HEK293 (cell line): Measurements from ENCODE around the gene TMPRSS5.

Experiments used
- CTCF ChIP-seq: fragments of 450-650 bp; formaldehyde crosslinking; IDR thresholded peaks from 2 replicates; pipeline ENCODE4 v1.5.1; 2016; ENCODE audit warnings: missing biosample characterization, missing genetic modification characterization
- MYNN ChIP-seq: fragments of 450-650 bp; formaldehyde crosslinking; IDR thresholded peaks from 2 replicates; pipeline ENCODE4 v1.5.1; 2016; ENCODE audit warnings: missing biosample characterization, missing genetic modification characterization, borderline replicate concordance
- PATZ1 ChIP-seq: fragments of 450-650 bp; formaldehyde crosslinking; IDR thresholded peaks from 2 replicates; pipeline ENCODE4 v1.5.1; 2016; ENCODE audit warnings: missing biosample characterization, missing genetic modification characterization
- PBX3 ChIP-seq: sonication (generic); formaldehyde crosslinking; IDR thresholded peaks from 2 replicates; pipeline ENCODE4 v1.8.1; 2022; ENCODE audit warnings: mild to moderate bottlenecking, moderate library complexity, missing genetic modification reagents
- YY1 ChIP-seq: fragments of 450-650 bp; formaldehyde crosslinking; IDR thresholded peaks from 2 replicates; pipeline ENCODE4 v1.5.1; 2018; ENCODE audit warnings: missing biosample characterization, missing genetic modification characterization
- ZBTB1 ChIP-seq: fragments of 450-650 bp; formaldehyde crosslinking; IDR thresholded peaks from 2 replicates; pipeline ENCODE4 v1.5.1; 2016; ENCODE audit warnings: missing biosample characterization, missing genetic modification characterization
- ZNF274 ChIP-seq, 2 experiments: fragments of 200-500 bp in 1 of 2; fragments of 450-650 bp in 1 of 2; sonication (Bioruptor generic) in 1 of 2; formaldehyde crosslinking in 1 of 2; IDR thresholded peaks; 2 replicates each; pipeline versions ENCODE4 v1.5.1 to v1.6.1; 2014 to 2016; ENCODE audit warnings: borderline replicate concordance in 1 of 2, inconsistent platforms in 1 of 2, low read length in 1 of 2, missing biosample characterization in 1 of 2, missing genetic modification characterization in 1 of 2
- ZNF292 ChIP-seq: fragments of 450-650 bp; formaldehyde crosslinking; IDR thresholded peaks from 2 replicates; pipeline ENCODE4 v1.5.1; 2016; ENCODE audit warnings: low read depth, missing biosample characterization, missing genetic modification characterization, borderline replicate concordance
- ZNF341 ChIP-seq: fragments of 450-650 bp; formaldehyde crosslinking; IDR thresholded peaks from 2 replicates; pipeline ENCODE4; 2016; ENCODE audit warnings: low read depth, missing biosample characterization, missing genetic modification characterization
- ZNF521 ChIP-seq: fragments of 450-650 bp; formaldehyde crosslinking; IDR thresholded peaks from 2 replicates; pipeline ENCODE4 v1.5.1; 2017; ENCODE audit warnings: missing biosample characterization, mild to moderate bottlenecking, missing genetic modification characterization
- ZNF529 ChIP-seq: fragments of 450-650 bp; formaldehyde crosslinking; IDR thresholded peaks from 2 replicates; pipeline ENCODE4 v1.5.1; 2017; ENCODE audit warnings: missing genetic modification characterization, missing biosample characterization; ENCODE audit not compliant: insufficient replicate concordance
- ZNF768 ChIP-seq: fragments of 450-650 bp; formaldehyde crosslinking; IDR thresholded peaks from 2 replicates; pipeline ENCODE4 v1.5.1; 2018; ENCODE audit warnings: missing biosample characterization, mild to moderate bottlenecking, missing genetic modification characterization
- ZSCAN23 ChIP-seq: fragments of 450-650 bp; formaldehyde crosslinking; IDR thresholded peaks from 2 replicates; pipeline ENCODE4 v1.5.1; 2016; ENCODE audit warnings: missing biosample characterization, missing genetic modification characterization
- ZXDB ChIP-seq: fragments of 450-650 bp; formaldehyde crosslinking; IDR thresholded peaks from 2 replicates; pipeline ENCODE4 v1.5.1; 2016; ENCODE audit warnings: missing biosample characterization, missing genetic modification characterization

- no peak for TF ChIP-seq CTCF (tag by site-specific recombination)
- TF ChIP-seq ZNF529 (tag by site-specific recombination) = no peak
- no peak for TF ChIP-seq YY1 (tag by site-specific recombination)
- no peak for TF ChIP-seq ZBTB1 (tag by site-specific recombination)
- no peak for TF ChIP-seq ZXDB
- no peak for TF ChIP-seq PBX3 (CRISPR knock-in tag)
- no peak for TF ChIP-seq MYNN (tag by site-specific recombination)
- TF ChIP-seq ZNF341 (tag by site-specific recombination) = no peak
- TF ChIP-seq ZNF768 (tag by site-specific recombination) = no peak
- TF ChIP-seq ZNF521 (tag by site-specific recombination) = no peak
- TF ChIP-seq ZNF274 (IDR thresholded peaks at IDR 0.05; ENCODE audit: low read length) = no peak
- no peak for TF ChIP-seq ZNF274 (tag by site-specific recombination; IDR thresholded peaks at IDR 0.05; ENCODE audit: borderline replicate concordance)
- no peak for TF ChIP-seq PATZ1 (tag by site-specific recombination)
- TF ChIP-seq ZSCAN23 (tag by site-specific recombination) = no peak
- no peak for TF ChIP-seq ZNF292 (tag by site-specific recombination)
Measured at GRCh38 chr11:113683481-113684046, 22.5 kb downstream of the TMPRSS5 start.
